Progenitor cell of endocrine pancreas (in vitro differentiated cells): ENCODE measurements around the gene STIM1. TPM values are rescaled to one million over a fixed set of nuclear protein-coding genes. Genes with fewer than 3 reads are reported as not detected.

ENCODE experiments used
- DNase-seq: peaks from one replicate; pipeline ENCODE4 v3.0.0; 2021; ENCODE audit warnings: low spot score; ENCODE audit not compliant: unreplicated experiment
- H3K27ac Mint-ChIP-seq: 2 replicates; pipeline ENCODE4 v1.8.0; 2021; ENCODE audit warnings: mild to moderate bottlenecking, moderate library complexity, mixed read lengths
- H3K27me3 Mint-ChIP-seq: 2 replicates; pipeline ENCODE4 v1.8.0; 2021; ENCODE audit warnings: mixed read lengths
- H3K36me3 Mint-ChIP-seq: 2 replicates; pipeline ENCODE4 v1.8.0; 2022; ENCODE audit warnings: mixed read lengths; ENCODE audit not compliant: insufficient read depth
- H3K4me1 Mint-ChIP-seq: 2 replicates; pipeline ENCODE4 v1.8.0; 2021; ENCODE audit warnings: low read depth, mixed read lengths
- H3K4me3 Mint-ChIP-seq: 2 replicates; pipeline ENCODE4 v1.8.0; 2021; ENCODE audit warnings: low read depth, mild to moderate bottlenecking, moderate library complexity, mixed read lengths
- H3K9me3 Mint-ChIP-seq: 2 replicates; pipeline ENCODE4 v1.8.0; 2021; ENCODE audit warnings: low read depth, mixed read lengths
- total RNA-seq: library from RNA; stranded (reverse); gene quantifications from 2 replicates; pipeline ENCODE4 v1.2.1, GENCODE V29; 2021
- TF ChIP-seq, protein P1 (sequence below): fragments of 200-600 bp; sonication (generic); IDR thresholded peaks from one replicate; pipeline ENCODE4 v1.5.0; 2021; ENCODE audit warnings: antibody characterized with exemption, mild to moderate bottlenecking; ENCODE audit not compliant: unreplicated experiment

STIM1 gene
- total RNA-seq, 1 donor from 2014 or later: 27.2 TPM

- no peak overlapping the region for H3K27ac Mint-ChIP-seq
- no peaks in the 10 kb centered on the region for H3K9me3 Mint-ChIP-seq
- no peak for DNase-seq
- H3K36me3 Mint-ChIP-seq: peaks cover 2% of the 10 kb centered on the region
- H3K27me3 Mint-ChIP-seq: no peaks in the 10 kb centered on the region
- H3K4me1 Mint-ChIP-seq: peaks cover 17% of the 10 kb centered on the region
- no peak overlapping the region for H3K4me3 Mint-ChIP-seq
- TF ChIP-seq, protein P1, sequence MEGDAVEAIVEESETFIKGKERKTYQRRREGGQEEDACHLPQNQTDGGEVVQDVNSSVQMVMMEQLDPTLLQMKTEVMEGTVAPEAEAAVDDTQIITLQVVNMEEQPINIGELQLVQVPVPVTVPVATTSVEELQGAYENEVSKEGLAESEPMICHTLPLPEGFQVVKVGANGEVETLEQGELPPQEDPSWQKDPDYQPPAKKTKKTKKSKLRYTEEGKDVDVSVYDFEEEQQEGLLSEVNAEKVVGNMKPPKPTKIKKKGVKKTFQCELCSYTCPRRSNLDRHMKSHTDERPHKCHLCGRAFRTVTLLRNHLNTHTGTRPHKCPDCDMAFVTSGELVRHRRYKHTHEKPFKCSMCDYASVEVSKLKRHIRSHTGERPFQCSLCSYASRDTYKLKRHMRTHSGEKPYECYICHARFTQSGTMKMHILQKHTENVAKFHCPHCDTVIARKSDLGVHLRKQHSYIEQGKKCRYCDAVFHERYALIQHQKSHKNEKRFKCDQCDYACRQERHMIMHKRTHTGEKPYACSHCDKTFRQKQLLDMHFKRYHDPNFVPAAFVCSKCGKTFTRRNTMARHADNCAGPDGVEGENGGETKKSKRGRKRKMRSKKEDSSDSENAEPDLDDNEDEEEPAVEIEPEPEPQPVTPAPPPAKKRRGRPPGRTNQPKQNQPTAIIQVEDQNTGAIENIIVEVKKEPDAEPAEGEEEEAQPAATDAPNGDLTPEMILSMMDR: no peak
Measured at GRCh38 chr11:4098026-4098621, 242.7 kb downstream of the STIM1 start.

- H3K4me3 Mint-ChIP-seq: no peak overlapping the region
- TF ChIP-seq, protein P1: no peak
- H3K36me3 Mint-ChIP-seq: peaks cover 4% of the 10 kb centered on the region
- H3K4me1 Mint-ChIP-seq: peaks cover 4% of the 10 kb centered on the region
- no peaks in the 10 kb centered on the region for H3K27me3 Mint-ChIP-seq
- H3K9me3 Mint-ChIP-seq: no peaks in the 10 kb centered on the region
- no peak overlapping the region for H3K27ac Mint-ChIP-seq
- DNase-seq: no peak
Measured at GRCh38 chr11:4102711-4103110, 247.2 kb downstream of the STIM1 start.

DNA sequence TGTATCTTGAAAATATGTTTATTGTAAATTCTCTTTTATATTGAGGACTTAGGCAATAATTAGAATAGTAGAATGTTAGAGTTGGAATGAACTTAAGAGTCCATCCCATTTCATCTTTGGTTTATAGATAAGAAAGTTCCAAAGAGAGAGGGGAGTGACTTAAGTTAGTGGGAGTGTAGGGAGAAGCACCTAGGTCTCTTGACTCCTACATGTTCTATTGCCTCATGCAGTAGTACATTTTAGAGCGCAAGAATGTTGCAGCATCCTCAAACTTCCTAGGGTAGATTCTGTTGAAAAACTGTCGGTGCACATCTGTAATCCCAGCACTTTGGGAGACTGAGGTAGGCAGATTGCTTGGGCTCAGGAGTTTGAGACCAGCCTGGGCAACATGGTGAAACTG lies 247.8 kb downstream of the STIM1 start:
- DNase-seq: no peak
- Mint-ChIP-seq H3K9me3 (no peaks in the 10 kb centered on the region), H3K4me3 (no peak overlapping the region), H3K36me3 (peaks cover 4% of the 10 kb centered on the region), H3K4me1 (peaks cover 4% of the 10 kb centered on the region), H3K27ac (no peak overlapping the region), H3K27me3 (no peaks in the 10 kb centered on the region)
- TF ChIP-seq, protein P1: no peak

DNA sequence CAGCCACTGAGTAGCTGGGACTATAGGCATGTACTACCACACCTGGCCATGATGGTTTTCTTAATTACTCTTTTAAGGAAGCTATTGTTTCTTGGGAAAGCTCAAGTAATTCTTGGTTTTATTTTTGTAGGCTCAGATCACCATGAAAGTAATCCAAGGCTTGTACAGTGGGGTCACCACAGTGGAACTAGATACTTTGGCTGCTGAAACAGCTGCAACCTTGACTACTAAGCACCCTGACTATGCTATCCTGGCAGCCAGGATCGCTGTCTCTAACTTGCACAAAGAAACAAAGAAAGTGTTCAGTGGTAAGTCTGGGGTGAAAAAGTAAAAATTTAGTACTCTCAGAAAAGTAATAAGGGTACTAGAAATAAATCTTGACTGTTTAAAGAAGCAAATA lies 250.5 kb downstream of the STIM1 start:
- no peak overlapping the region for H3K27ac Mint-ChIP-seq
- no peaks in the 10 kb centered on the region for H3K4me1 Mint-ChIP-seq
- H3K4me3 Mint-ChIP-seq: no peak overlapping the region
- no peaks in the 10 kb centered on the region for H3K9me3 Mint-ChIP-seq
- DNase-seq: no peak
- no peaks in the 10 kb centered on the region for H3K27me3 Mint-ChIP-seq
- TF ChIP-seq, protein P1: no peak
- peaks cover 8% of the 10 kb centered on the region for H3K36me3 Mint-ChIP-seq

DNA sequence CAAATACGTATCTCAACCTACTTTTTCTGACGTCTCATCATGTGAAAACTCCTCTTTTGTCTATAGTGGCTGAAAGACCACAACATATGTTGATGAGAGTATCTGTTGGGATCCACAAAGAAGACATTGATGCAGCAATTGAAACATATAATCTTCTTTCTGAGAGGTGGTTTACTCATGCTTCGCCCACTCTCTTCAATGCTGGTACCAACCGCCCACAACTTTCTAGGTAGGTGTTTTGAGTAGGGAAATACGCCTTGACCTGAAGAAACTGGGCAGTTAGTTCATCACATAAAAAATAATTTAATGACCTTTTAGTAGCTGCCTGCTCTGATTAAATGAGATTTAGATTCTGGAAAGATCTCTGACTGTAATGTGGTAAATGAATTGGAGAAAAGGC lies 256.4 kb downstream of the STIM1 start:
- Mint-ChIP-seq H3K4me1 (no peaks in the 10 kb centered on the region), H3K36me3 (peaks cover 25% of the 10 kb centered on the region), H3K9me3 (no peaks in the 10 kb centered on the region), H3K27ac (no peak overlapping the region), H3K27me3 (no peaks in the 10 kb centered on the region), H3K4me3 (no peak overlapping the region)
- no peak for DNase-seq
- TF ChIP-seq, protein P1: no peak
